GM12874 (cell line): ENCODE measurements around the gene AMN1.

ENCODE experiments used
- CTCF ChIP-seq: IDR thresholded peaks from 2 replicates; pipeline ENCODE4 v1.5.1; 2011; ENCODE audit warnings: low read depth, mild to moderate bottlenecking, control low read depth, low read length, moderate library complexity; ENCODE audit not compliant: insufficient read depth

The AMN1 gene

GRCh38 chr12:31641509-31642090 is 87.2 kb downstream of the AMN1 start:
- no peak for TF ChIP-seq CTCF

DNA sequence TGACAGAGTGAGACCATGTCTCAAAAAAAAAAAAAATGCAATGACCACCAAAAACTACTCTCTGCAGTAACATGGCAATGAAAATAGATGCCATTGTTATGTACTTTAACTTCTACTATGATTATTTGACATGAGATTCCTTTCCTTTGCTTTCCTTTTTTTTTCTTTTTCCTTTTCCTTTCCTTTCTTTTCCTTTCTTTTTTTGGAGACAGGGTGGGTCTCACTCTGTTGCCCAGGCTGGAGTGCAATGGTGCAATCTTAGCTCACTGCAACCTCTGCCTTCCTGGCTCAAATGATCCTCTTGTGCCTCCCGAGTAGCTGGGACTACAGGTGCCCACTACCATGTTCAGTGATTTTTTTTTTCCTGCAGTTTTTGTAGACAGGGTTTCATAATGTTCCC is 94.2 kb downstream of the AMN1 start:
- TF ChIP-seq CTCF = no peak

DNA sequence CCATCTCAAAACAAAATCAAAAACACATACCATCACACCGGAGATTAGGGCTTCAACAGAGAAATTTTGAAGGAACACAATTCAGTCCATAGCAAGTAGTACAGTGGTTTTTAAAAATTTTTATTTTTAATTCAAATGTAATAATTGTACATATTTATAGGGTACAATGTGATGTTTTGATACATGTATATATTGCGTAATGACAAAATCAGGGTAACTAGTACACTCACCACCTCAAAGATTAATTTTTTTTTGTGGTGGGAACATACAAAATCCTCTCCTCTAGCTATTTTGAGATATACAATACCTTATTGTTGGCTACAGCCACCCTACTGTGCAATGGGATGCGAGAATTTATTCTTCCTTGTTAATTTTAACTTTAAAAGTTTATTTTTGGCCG is 95.4 kb downstream of the AMN1 start:
- TF ChIP-seq CTCF = no peak

- no peak for TF ChIP-seq CTCF
These were observed 97.0 kb downstream of the AMN1 start for GRCh38 chr12:31631809-31632208.

DNA sequence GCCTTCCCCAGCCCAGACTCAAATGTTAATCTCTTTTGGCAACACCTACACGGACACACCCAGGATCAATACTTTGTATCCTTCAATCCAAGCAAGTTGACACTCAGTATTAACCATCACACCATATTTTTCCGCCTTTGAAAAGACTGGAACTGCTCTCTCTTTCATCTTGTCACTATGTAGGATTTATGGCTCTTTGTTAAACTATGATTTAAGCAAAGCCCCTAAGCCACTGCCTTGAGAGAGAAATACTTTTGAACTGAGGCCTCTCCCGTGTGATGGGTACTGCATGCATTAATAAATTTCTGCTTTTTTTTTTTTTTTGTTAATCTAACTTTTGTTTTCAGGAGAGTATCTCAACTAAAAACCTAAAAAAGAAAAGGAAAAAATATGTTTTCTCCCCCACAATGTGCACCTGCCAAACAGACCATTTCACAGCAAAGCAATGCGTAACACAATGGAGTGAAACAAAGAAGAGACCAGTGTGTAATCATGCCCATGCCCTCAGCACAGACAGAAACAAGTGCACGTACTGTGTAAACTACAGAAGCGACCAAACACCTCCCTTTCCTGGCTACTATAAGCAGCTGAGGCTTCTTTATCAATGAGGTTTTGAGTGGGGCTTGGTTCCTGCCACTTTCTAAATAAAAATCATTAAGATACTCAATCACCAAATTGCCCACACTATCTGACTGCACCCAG is 97.6 kb downstream of the AMN1 start:
- no peak for TF ChIP-seq CTCF

- no peak for TF ChIP-seq CTCF
These were observed 98.8 kb downstream of the AMN1 start for GRCh38 chr12:31629756-31630732.

DNA sequence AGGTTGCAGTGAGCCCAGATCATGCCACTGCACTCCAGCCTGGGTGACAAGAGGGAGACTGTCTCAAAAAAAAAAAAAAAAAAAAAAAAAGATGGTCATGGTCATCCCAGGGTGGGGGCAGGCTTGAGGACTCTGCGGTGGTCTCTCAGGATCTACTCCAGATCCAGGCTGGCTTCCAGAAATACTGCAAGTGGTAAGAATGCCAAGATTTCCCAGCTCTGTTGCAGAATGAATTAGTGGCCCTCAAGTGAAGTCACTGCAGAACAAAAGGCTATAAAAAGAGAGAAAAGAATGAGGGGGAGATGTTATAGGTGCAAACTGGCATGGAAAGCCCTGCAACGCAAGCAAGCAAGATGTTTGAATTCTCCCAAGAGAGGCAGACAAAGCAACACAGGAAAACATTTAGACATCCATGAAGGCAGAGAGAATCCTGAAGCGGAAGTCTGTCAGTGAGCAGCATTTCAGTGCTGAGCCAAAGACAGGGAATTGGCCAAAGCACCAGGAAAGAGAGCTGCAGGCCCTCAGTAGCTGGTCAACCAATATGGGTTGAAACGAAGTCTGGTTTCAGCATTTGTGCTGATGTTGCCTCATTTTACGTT is 101.3 kb downstream of the AMN1 start:
- TF ChIP-seq CTCF = no peak
